Femur (tissue), 1 donor: ENCODE data around the gene ANKRD24.
A peak's percentile ranks its signal among the peaks of the same experiment; 100 is the strongest.
"Not testable (repeated sequence)": the region's sequence is repeated elsewhere in the genome, so short reads cannot be mapped to it uniquely, and the experiment has no call there.

Experiments used
- DNase-seq: peaks from one replicate; pipeline ENCODE4 v3.0.0-alpha.2; 2017

Gene ANKRD24

DNA sequence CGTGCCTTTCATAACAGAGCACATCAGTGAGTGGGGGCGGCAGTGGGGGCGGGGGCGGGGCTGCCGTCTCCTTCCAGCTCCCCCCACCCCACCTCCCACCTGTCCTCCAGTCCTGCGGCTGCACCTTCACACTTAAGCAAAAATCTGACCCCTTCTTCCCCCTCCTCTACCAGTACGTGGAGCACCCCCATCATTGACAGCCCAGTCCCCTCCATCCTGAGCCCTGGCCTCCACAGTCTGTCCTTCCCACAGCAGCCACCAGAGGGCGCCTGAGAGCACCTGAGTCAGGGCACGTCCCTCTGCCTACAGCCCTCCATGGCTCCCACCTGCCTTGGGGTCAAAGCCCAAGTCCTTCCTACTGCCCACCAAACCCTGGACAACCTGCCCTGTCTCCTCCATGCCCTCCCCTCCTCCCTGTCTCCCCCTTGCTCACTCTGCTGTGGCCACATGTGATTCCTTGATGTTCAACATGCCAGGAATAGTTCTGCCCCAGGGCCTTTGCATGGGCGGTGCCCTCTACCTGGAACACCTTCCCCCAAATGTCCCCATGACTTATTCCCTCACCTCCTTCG, 50.9 kb downstream of the ANKRD24 start:
- peak; percentile 41 for DNase-seq

DNA sequence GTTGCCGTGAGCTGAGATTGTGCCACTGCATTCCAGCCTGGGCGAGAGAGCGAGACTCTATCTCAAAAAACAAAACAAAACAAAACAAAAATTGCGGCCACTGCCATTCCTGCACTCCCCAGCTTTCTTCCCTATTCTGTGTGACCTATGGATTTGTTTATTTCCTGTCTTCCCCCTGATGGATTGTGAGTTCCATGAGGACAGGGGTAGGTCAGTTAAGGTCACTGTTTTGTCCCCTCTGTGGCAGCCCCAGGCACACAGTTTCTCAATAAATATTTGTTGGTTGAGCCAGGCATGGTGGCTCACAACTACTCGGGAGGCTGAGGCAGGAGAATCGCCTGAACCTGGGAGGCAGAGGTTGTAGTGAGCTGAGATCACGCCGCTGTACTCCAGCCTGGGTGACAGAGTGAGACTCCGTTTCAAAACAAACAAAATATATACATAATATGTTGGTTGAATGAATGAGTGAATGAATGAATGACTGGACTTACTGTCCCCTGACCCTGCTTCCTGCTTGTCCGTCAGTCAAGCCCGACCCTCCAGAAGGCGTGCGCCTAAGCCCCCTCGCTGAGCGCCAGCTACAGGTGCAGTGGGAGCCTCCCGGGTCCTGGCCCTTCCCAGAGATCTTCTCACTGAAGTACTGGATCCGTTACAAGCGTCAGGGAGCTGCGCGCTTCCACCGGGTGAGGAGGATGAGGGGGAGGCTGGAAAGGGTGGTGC, 51.8 kb downstream of the ANKRD24 start:
- no peak for DNase-seq

DNA sequence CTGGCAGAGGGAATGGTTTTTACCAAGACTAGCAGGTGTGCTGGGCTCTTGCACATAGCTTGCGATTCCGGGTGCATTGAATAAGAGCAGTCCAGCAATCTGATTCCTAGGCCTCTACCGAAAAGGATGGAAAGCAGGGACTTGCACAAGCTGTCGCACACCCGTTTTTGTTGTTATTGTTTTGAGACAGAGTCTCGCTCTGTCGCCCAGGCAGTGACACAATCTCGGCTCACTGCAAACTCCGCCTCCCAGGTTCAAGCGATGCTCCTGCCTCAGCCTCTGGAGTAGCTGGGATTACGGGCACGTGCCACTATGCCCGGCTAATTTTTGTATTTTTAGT, 52.3 kb downstream of the ANKRD24 start:
- no peak for DNase-seq

DNA sequence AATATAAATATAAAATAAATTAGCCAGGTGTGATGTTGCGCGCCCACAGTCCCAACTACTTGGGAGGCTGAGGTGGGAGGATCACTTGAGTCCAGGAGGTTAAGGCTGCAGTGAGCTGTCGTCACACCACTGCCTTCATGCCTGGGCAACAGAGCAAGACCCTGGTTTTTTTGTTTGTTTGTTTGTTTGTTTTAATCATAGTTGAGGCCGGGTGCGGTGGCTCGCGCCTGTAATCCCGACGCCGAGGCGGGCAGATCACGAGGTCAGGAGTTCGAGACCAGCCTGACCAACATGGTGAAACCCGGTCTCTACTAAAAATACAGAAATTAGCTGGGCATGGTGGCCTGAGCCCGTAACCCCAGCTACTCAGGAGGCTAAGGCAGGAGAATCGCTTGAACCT, 55.0 kb downstream of the ANKRD24 start:
- not testable (repeated sequence) for DNase-seq

DNA sequence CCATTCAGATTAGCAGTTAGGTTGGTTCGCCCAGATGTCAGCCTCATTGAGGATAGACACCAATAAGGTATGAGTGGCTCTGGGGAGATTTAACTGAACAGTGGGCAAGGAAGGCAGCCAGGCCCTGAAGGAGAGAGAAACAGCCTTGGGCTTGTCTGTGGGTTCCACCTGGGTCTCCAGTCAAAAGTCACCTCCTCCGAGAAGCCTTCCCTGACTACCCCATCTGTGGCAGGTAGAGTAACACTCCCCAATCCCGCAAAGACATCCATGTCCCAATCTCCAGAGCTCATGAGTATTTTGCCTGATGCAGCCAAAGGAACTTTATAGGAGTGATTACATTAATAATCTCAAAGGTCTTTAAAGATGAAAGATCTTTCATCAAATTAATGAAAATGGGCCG, 56.3 kb downstream of the ANKRD24 start:
- DNase-seq: no peak

DNA sequence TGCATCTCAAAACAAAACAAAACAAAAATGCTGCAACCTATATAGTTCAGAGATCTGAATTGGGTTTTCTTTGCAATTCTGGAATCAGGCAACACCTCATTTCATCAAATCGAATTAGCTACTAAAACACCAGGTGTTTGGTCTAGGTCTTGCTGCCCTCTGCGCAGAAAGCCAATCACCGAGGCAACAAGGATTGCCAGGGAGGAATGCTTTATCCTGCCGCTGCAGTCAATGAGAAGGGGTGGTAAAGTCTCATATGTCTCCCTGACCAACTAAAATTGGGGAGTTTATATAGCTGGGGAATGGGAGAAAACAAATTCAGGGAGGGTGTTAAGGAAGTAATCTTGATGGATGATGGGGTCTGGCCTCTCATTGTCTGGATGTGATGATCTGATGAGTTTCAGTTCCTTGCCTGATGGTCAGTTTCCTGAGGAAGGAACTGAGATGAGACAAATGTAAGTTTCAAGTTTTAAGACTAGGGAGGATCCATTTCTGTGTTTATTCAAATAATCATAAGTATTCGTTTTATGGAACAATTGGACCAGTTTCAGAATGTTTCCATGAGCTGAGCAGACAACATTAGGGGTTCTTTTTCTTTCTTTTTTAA, 59.4 kb downstream of the ANKRD24 start:
- DNase-seq: no peak

DNA sequence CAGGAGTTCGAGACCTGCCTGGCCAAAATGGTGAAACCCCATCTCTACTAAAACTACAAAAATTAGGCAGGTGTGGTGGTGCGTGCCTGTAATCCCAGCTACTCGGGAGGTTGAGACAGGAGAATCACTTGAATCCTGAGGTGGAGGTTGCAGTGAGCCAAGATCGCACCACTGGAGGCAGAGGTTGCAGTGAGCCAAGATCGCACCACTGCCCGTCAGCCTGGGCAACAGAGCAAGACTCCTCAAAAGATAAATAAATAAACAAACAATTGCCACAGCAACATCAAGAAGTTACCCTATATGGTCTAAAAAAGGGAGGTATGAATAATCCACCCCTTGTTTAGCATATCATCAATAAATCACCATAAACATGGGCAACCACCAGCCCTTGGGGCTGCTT, 63.4 kb downstream of the ANKRD24 start:
- not testable (repeated sequence) for DNase-seq

DNA sequence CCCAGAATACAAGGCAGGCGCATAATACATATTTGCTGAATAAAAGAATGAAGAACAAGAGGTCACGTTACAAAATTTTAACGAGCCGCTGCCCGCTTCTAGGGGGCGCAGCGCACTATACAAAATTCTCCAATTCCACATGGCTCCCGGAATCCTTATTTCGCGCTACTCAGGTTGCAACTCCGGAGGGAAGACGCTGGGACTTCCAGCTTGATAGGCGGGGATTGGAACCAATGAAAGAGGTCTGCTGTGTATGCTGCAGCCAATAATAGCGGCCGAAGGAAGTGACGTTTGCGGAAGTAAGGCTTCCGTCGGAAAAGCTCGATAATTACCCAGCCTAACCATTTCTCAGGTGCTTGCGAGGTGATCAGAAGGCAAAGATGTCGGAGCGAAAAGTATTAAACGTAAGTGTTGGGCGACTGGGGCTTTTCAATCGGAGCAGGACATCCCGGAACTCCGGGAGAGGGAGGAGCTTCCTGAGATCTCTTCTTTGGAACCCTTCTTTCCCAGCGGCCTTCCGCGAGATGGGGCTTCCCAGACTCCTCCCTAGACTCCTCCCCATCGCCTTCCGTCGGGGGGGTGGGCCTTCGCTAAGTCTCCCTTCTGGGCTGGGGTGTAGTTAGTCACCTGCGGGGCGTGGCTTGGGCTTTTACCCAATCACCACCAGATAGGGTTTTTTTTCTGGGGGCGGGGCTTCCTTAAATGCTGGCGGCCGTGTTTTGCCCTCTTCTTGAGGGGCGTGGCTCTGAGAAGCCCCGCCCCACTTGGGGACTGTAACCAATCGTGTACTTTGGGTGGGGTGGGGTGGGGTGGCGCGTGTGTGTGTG, 64.5 kb downstream of the ANKRD24 start, which contains the start of gene YJU2:
Gene YJU2 (plus strand): TSS at position 314 of the 827 bp plus-strand sequence. CDS start 67 bp downstream, at position 381.
- DNase-seq: peak; percentile 99

DNA sequence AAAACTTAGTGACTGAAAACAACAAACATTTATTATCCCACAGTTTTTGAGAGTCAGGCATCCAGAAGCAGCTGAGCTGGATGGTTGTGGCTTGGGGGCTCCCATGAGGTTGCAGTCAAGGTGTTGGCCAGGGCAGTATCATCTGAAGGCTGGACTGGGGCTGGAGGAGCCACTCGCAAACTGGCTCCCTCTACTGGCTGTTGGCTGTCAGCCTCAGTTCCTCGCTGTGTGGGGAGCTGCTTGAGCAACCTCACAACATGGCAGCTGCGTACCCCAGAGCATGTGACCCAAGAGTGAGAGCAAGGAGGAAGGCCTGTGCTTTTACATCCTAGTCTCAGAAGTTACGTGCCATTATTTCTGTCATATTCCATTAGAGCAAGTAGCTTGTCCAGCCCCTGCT, 74.1 kb downstream of the ANKRD24 start:
- DNase-seq: no peak

DNA sequence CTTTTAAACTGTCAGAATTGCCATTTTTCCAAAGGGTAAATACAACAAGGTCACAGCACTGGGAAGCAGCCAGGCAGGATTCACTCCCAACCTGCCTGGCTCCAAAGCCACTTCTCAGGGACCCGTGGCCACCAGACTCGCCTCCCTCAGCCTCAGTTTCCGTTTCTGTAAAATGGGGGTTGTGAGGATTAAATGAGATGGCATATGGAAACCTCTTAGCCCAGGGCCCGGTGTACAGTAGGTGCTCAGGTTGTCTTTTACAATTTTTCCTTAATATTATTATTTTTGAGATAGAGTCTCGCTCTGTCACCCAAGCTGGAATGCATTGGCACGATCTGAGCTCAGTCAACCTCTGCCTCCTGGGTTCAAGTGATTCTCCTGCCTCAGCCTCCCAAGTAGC, 74.5 kb downstream of the ANKRD24 start:
- no peak for DNase-seq

DNA sequence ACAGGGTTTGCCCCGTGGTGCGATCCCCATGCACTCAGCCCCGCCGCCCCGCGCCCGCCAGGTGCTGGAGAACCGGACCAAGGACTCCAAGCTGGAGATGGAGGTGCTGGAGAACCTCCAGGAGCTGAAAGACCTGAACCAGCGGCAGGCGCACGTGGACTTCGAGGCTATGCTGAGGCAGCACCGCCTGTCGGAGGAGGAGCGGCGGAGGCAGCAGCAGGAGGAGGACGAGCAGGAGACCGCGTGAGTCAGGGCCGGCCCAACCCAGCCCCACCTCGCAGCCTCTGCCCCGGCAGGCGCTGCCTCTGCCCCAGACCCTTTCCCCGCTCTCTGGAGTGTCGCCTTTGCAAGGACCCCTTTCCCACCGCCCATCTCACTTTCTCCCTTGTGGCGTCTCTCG, 75.7 kb downstream of the ANKRD24 start:
- no peak for DNase-seq

DNA sequence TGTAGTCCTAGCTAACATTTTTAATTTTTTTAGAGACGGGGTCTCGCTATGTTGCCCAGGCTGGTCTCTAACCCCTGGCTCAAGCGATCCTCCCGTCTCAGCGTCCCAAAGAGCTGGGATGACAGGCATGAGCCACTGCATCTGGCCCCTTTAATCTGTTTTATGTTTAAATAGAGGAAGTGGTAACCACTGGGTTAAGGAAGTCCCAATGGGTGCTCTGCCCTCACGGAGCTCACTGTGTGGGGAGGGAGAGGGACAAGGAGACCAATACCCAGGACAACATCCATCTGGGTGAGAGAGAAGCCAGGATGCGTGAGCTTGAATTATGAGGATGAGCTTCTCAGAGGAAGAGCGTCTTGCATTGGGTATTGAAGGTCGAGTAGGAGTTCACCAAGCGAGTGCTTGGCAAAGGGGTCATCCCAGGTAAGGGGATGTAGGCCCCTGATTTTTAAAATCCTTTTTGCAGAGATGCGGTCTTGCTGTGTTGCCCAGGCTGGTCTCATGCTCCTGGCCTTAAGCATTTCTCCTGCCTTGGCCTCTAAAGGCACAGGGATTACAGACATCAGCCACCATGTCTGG, 78.2 kb downstream of the ANKRD24 start:
- no peak for DNase-seq

DNA sequence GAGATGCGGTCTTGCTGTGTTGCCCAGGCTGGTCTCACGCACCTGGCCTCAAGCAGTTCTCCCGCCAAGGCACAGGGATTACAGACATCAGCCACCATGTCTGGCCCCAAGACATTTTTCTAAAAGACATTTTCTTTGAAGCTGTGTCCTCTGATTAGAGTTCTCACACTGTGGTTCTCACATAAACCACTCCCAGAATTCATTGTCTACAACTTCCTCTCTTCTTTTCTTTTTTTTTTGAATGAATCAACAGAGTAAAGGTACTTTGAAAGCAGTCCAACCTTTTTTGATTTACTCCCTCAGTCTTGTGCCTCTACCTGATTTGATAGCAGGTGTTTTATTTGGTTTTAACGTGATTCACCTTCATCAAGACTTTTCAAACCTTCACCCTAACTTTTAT, 82.3 kb downstream of the ANKRD24 start:
- no peak for DNase-seq

DNA sequence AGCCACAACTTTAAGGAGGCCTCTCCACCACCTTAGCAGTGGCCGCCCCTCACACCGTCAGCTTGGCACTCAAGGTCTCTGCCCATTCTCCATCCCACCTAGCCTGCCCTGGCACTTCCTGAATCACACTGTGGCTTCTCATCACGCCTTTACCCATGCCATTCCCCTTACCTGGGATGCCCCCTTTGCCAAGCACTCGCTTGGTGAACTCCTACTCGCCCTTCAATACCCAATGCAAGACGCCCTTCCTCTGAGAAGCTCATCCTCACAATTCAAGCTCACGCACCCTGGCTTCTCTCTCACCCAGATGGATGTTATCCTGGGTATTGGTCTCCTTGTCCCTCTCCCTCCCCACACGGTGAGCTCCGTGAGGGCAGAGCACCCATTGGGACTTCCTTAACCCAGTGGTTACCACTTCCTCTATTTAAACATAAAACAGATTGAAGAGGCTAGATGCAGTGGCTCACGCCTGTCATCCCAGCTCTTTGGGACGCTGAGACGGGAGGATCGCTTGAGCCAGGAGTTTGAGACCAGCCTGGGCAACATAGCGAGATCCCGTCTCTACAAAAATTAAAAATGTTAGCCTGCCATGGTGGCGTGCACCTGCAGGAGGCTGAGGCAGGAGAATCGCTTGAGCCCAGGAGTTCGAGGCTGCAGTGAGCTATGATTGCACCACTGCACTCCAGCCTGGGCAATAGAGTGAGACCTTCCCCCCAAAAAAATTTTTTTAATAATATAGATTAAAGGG, 83.9 kb downstream of the ANKRD24 start:
- no peak for DNase-seq

DNA sequence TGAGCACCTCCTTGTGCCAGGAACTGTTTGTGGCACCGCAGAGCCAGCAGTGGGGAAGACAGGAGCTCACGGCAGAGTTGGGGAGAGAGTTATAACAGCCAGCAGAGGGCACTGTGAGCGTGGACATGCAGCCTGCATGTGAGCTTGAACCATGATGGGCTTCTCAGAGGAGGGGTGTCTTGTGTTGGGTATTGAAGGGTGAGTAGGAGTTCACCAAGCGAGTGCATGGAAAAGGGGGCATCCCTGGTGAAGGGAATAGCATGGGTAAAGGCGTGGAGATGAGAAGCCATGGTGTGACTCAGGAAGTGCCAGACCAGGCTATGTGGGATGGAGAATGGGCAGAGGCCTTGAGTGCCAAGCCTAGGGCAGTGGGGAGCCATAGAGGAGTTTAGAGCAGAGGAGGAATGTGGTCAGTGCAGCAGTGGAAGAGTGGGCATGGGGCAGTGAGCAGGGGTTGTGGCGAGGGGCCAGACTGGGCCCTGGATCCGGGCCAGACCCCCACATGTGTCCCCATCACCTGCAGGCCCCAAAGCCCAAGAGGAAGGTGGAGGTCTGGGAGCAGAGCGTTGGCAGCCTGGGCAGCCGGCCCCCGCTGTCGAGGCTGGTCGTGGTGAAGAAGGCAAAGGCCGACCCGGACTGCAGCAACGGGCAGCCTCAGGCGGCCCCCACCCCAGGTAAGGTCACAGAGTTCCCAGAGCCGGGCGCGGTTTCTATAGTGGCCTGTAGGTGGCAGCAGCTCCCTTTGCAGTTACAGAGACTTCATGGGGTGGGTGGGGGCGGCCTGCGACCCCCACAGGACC, 84.8 kb downstream of the ANKRD24 start:
- DNase-seq: peak; percentile 56

DNA sequence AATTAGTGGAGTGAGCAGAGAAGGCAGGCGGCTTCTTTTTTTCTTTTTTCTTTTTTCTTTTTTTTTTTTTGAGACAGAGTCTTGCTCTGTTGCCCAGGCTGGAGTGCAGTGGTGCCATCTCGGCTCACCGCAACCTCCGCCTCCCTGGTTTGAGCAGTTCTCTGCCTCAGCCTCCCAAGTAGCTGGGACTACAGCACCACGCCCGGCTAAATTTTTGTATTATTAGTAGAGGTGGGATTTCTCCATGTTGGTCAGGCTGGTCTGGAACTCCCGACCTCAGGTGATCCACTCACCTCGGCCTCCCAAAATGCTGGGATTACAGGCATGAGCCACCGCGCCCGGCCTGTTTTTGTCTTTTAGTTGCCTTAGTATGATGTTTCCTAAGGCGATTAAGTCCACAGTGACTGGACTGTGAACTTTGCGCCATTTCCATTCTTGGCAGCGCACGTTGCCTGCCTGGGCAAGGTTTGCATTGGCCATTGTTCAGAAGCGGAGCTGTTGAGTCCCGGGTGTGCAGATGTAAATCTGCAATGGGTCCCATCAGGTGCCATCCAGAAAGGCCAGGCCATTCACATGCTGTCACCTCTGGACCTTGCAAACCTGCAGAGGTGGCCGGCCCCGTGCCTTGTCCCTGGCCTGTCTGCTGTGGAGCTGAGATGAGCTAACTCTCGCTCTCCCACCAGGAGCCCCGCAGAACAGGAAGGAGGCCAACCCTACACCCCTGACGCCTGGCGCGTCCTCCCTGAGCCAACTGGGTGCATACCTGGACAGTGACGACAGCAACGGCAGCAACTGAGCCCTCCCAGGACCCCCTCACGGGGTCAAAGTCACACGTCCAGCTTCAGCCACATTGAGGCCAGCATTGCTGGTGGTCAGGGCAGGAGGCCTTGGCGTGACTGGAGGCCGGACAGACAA, 85.7 kb downstream of the ANKRD24 start:
- no peak for DNase-seq

DNA sequence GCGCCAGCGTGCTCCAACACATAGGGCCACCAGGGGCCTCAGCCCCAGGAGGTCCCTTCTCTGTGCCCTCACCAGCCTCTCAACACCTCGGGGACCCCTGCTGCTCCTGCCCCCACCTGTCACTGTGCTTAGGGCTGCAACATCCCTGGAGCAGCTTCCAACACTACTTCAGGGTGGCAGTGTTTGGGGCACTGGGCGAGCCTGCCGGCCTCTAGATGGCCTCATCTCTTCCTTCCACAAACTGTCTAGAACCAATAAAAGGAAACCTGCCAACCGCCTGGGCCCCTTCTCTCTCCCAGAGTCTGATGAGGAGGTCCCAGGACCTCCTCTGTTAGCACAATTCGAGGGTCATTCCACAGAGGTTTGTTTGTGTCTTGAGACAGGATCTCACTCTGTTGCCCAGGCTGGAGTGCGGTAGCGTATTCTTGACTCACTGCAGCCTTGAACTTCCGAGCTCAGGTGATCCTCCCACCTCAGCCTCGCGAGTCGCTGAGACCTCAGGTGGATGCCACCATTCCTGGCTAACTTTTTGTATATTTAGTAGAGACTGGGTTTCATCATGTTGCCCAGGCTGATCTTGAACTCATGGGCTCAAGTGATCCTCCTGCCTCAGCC, 86.4 kb downstream of the ANKRD24 start:
- no peak for DNase-seq

DNA sequence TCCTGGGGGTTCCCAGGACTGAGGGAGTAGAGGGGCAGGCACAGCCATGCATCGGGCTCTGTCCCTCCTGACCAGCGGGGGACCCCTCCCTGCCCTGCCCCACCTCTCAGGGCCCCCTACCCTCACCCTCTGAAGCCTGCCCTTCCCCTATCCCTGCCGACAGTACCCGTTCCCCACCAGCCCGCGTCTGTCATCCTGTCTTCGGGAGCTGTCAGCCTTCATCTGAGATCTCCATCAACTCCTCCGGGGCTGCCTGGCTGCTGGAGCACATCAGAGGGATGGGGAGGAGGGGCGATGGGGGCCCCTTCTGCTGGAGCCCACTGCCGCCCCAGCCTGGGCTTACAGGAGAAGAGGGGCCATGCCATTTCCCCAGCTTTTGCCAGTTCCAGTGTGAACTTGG, 90.4 kb downstream of the ANKRD24 start:
- DNase-seq: no peak

DNA sequence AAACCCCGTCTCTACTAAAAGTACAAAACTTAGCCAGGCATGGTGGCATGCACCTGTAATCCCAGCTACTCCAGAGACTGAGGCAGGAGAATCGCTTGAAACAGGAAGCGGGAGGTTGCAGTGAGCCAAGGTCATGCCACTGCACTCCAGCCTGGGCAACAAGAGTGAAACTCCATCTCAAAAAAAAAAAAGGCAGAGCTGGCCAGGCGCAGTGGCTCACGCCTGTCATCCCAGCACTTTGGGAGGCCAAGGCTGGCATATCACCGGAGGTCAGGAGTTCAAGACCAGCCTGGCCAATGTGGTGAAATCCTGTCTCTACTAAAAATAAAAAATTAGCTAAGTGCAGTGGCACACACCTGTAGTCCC, 91.8 kb downstream of the ANKRD24 start:
- not testable (repeated sequence) for DNase-seq
